GM12878 (cell line): ENCODE data around the gene GPAT3.

Experiments
- ATF3 ChIP-seq: IDR thresholded peaks from 2 replicates; pipeline ENCODE4 v1.6.1; 2011; ENCODE audit warnings: low read depth, mild to moderate bottlenecking, low read length, moderate library complexity, borderline replicate concordance; ENCODE audit errors: extremely low read depth
- BACH1 ChIP-seq: fragments of 450-650 bp; IDR thresholded peaks from 2 replicates; pipeline ENCODE4 v1.6.1; 2017; ENCODE audit warnings: mild to moderate bottlenecking, borderline replicate concordance
- CBFB ChIP-seq: IDR thresholded peaks from 2 replicates; pipeline ENCODE4 v1.6.1; 2016; ENCODE audit warnings: antibody characterized with exemption, low read depth
- CTCF ChIP-seq, 3 experiments: IDR thresholded peaks in 2 of 3; conservative IDR thresholded peaks in 1 of 3; 2 replicates each; pipeline ENCODE4 v1.5.1; 2011; ENCODE audit warnings: low read depth in 3 of 3, low read length in 3 of 3, mild to moderate bottlenecking in 3 of 3, control low read depth in 2 of 3, moderate library complexity in 2 of 3, inconsistent platforms in 1 of 3, mixed read lengths in 1 of 3; ENCODE audit not compliant: control insufficient read depth in 2 of 3, insufficient read depth in 1 of 3; ENCODE audit errors: extremely low read depth in 1 of 3
- EGR1 ChIP-seq, 2 experiments: IDR thresholded peaks; 1 replicate in 1 of 2; 2 replicates in 1 of 2; pipeline ENCODE4 v1.6.1; 2011 to 2012; ENCODE audit warnings: low read depth in 2 of 2, low read length in 2 of 2, borderline replicate concordance in 1 of 2, mild to moderate bottlenecking in 1 of 2, moderate library complexity in 1 of 2
- ESRRA ChIP-seq: IDR thresholded peaks from 2 replicates; pipeline ENCODE4 v1.6.1; 2012; ENCODE audit warnings: mild to moderate bottlenecking, low read length, improper control_type of control experiment
- IRF3 ChIP-seq: fragments of 450-650 bp; IDR thresholded peaks from 2 replicates; pipeline ENCODE4 v1.6.1; 2014; ENCODE audit warnings: mild to moderate bottlenecking
- MAX ChIP-seq: IDR thresholded peaks from 2 replicates; pipeline ENCODE4 v1.6.1; 2012; ENCODE audit warnings: low read depth, low read length, improper control_type of control experiment
- POLR2A ChIP-seq: IDR thresholded peaks from 2 replicates; pipeline ENCODE4 v1.6.1; 2011; ENCODE audit warnings: low read depth, mild to moderate bottlenecking, low read length
- RCOR1 ChIP-seq: conservative IDR thresholded peaks from 2 replicates; pipeline ENCODE4 v1.6.1; 2012; ENCODE audit warnings: low read depth, low read length, improper control_type of control experiment
- SMAD1 ChIP-seq: fragments of 450-650 bp; IDR thresholded peaks from 2 replicates; pipeline ENCODE4 v1.6.1; 2018; ENCODE audit warnings: mild to moderate bottlenecking, low read depth; ENCODE audit not compliant: partially characterized antibody
- TBL1XR1 ChIP-seq: IDR thresholded peaks from 2 replicates; pipeline ENCODE4 v1.6.1; 2012; ENCODE audit warnings: low read depth, low read length, improper control_type of control experiment
- WRNIP1 ChIP-seq: IDR thresholded peaks from 2 replicates; pipeline ENCODE4 v1.6.1; 2011; ENCODE audit warnings: low read depth, low read length, improper control_type of control experiment, borderline replicate concordance
- YY1 ChIP-seq: IDR thresholded peaks from 2 replicates; pipeline ENCODE4 v1.6.1; 2011; ENCODE audit warnings: low read depth, mild to moderate bottlenecking, low read length

- TF ChIP-seq SMAD1, result no peak
- TF ChIP-seq RCOR1, result no peak
- no peak for TF ChIP-seq CTCF (IDR thresholded peaks at IDR 0.05 in 2 of 3, conservative IDR thresholded peaks at IDR 0.05 in 1 of 3; ENCODE audit: control insufficient read depth in 2 of 3, extremely low read depth in 1 of 3, insufficient read depth in 1 of 3, low read depth in 3 of 3, low read length in 3 of 3)
- TF ChIP-seq BACH1, result no peak
- TF ChIP-seq TBL1XR1, result no peak
- TF ChIP-seq MAX, result no peak
- TF ChIP-seq IRF3, result no peak
- TF ChIP-seq EGR1 (IDR thresholded peaks at IDR 0.05; ENCODE audit: borderline replicate concordance in 1 of 2, low read depth in 2 of 2, low read length in 2 of 2), result no peak
- no peak for TF ChIP-seq POLR2A
- no peak for TF ChIP-seq YY1
- TF ChIP-seq ATF3, result no peak
- TF ChIP-seq ESRRA, result no peak
- TF ChIP-seq CBFB, result no peak
- TF ChIP-seq WRNIP1, result no peak
Observed at GRCh38 chr4:83558680-83559079, 22.8 kb downstream of the GPAT3 start.
